HCT116 (cell line): Measurements from ENCODE around the gene PSMD5. TPM values are rescaled to one million over a fixed set of nuclear protein-coding genes. Genes with fewer than 3 reads are reported as not detected.
A peak's percentile ranks its signal among the peaks of the same experiment; 100 is the strongest.

ENCODE experiments used
- ATAC-seq: fragments of 200-7000 bp; cut with Tn5 transposase; 2 replicates; pipeline ENCODE4 v1.9.1; 2020; ENCODE audit warnings: mild to moderate bottlenecking, moderate library complexity
- BruUV-seq: library from RNA; stranded (reverse); fragments of 400-500 nt; replicated peaks from 2 replicates; lab custom pipeline; 2021; lab: Mats Ljungman, UMichigan
- CTCF ChIA-PET: fragments of 300-600 bp; sonication (Branson Sonifier 250); formaldehyde crosslinking; loops from one replicate; lab custom pipeline; 2021; ENCODE audit warnings: antibody characterized with exemption; lab: Charles Lee
- POLR2A ChIA-PET: fragments of 300-600, 350-600 bp; sonication (Branson Sonifier 250); formaldehyde crosslinking; loops from one replicate; lab custom pipeline; 2021; ENCODE audit warnings: antibody characterized with exemption; lab: Charles Lee
- RAD21 ChIA-PET, 2 experiments: fragments of 300-600 bp; sonication (Branson Sonifier 250); formaldehyde crosslinking; loops; one replicate each; lab custom pipeline; 2023; ENCODE audit warnings: low total read pairs in 2 of 2; ENCODE audit not compliant: uncharacterized antibody in 2 of 2, unreplicated experiment in 2 of 2, low non-redundant PET in 1 of 2; lab: Charles Lee
- DNase-seq: peaks from one replicate; pipeline ENCODE4 v3.0.0-alpha.2; 2010; ENCODE audit warnings: low read depth, low spot score
- H2AFZ ChIP-seq: fragments of 200-600 bp; shearing (Covaris generic), sonication (generic); 2 replicates; pipeline ENCODE4 v1.6.1; 2017; ENCODE audit warnings: low read depth, mixed run types, mixed read lengths, antibody characterized with exemption, low read length; ENCODE audit not compliant: poor library complexity, severe bottlenecking
- H3K27ac ChIP-seq: 2 replicates; pipeline ENCODE4 v1.5.1; 2012; ENCODE audit warnings: low read depth, low read length
- H3K27me3 ChIP-seq: fragments of 200-600 bp; sonication (generic); 2 replicates; pipeline ENCODE4 v1.6.1; 2016; ENCODE audit warnings: mixed run types, low read length, mixed read lengths; ENCODE audit not compliant: insufficient read depth
- H3K36me3 ChIP-seq, 2 experiments: fragments of 200-500 bp in 1 of 2; fragments of 200-600 bp in 1 of 2; sonication (Bioruptor generic) in 1 of 2; sonication (generic) in 1 of 2; 2 replicates each; pipeline versions ENCODE4 v1.5.1 to v1.6.1; 2014 to 2016; ENCODE audit warnings: low read length in 2 of 2, inconsistent platforms in 1 of 2, mixed read lengths in 1 of 2, mixed run types in 1 of 2; ENCODE audit not compliant: insufficient read depth in 2 of 2, control insufficient read depth in 1 of 2
- H3K4me1 ChIP-seq, 2 experiments: fragments of 200-600 bp in 1 of 2; sonication (generic) in 1 of 2; 2 replicates each; pipeline versions ENCODE4 v1.5.1 to v1.6.1; 2012 to 2017; ENCODE audit warnings: low read length in 2 of 2, inconsistent platforms in 1 of 2, mild to moderate bottlenecking in 1 of 2, mixed read lengths in 1 of 2, mixed run types in 1 of 2, moderate library complexity in 1 of 2; ENCODE audit not compliant: insufficient read depth in 2 of 2, control insufficient read depth in 1 of 2
- H3K4me2 ChIP-seq: fragments of 200-600 bp; sonication (generic); 2 replicates; pipeline ENCODE4 v1.6.1; 2017; ENCODE audit warnings: mixed run types, low read length, mixed read lengths
- H3K4me3 ChIP-seq, 2 experiments: fragments of 200-600 bp in 1 of 2; sonication (generic) in 1 of 2; replicated peaks in 1 of 2; 2 replicates each; pipeline ENCODE4 v1.5.1; 2011 to 2016; ENCODE audit warnings: low read length in 2 of 2, control low read depth in 1 of 2, low read depth in 1 of 2, mild to moderate bottlenecking in 1 of 2, mixed read lengths in 1 of 2, mixed run types in 1 of 2
- H3K79me2 ChIP-seq: fragments of 200-600 bp; sonication (generic); 2 replicates; pipeline ENCODE4 v1.6.1; 2017; ENCODE audit warnings: mild to moderate bottlenecking, mixed run types, low read length, moderate library complexity, mixed read lengths; ENCODE audit not compliant: insufficient read depth
- H3K9ac ChIP-seq: fragments of 200-600 bp; sonication (generic); 2 replicates; pipeline ENCODE4 v1.6.1; 2016; ENCODE audit warnings: low read length, mixed read lengths
- H3K9me2 ChIP-seq: fragments of 200-600 bp; sonication (generic), shearing (Covaris generic); 2 replicates; pipeline ENCODE4 v1.6.1; 2017; ENCODE audit warnings: mixed run types, mild to moderate bottlenecking, moderate library complexity; ENCODE audit not compliant: insufficient read depth
- H3K9me3 ChIP-seq, 2 experiments: fragments of 200-500 bp in 1 of 2; fragments of 200-600 bp in 1 of 2; sonication (Bioruptor generic) in 1 of 2; sonication (generic) in 1 of 2; 2 replicates each; pipeline ENCODE4 v1.6.1; 2014 to 2017; ENCODE audit warnings: low read length in 2 of 2, mixed read lengths in 2 of 2, inconsistent platforms in 1 of 2, low read depth in 1 of 2, mild to moderate bottlenecking in 1 of 2, mixed run types in 1 of 2, moderate library complexity in 1 of 2; ENCODE audit not compliant: control insufficient read depth in 1 of 2, insufficient read depth in 1 of 2
- H4K20me1 ChIP-seq: fragments of 200-600 bp; sonication (generic), shearing (Covaris generic); 2 replicates; pipeline ENCODE4 v1.6.1; 2017; ENCODE audit warnings: mixed run types, mild to moderate bottlenecking, moderate library complexity; ENCODE audit not compliant: insufficient read depth
- ATF3 ChIP-seq: IDR thresholded peaks from 2 replicates; pipeline ENCODE4 v1.6.1; 2012
- CBX3 ChIP-seq: IDR thresholded peaks from 2 replicates; pipeline ENCODE4 v1.6.1; 2012; ENCODE audit warnings: low read depth
- EGR1 ChIP-seq: IDR thresholded peaks from 2 replicates; pipeline ENCODE4 v1.6.1; 2012; ENCODE audit warnings: low read depth
- EZH2phosphoT487 ChIP-seq: fragments of 200-600 bp; IDR thresholded peaks from 2 replicates; pipeline ENCODE4 v1.6.1; 2018; ENCODE audit warnings: antibody characterized with exemption, borderline replicate concordance
- FOSL1 ChIP-seq: IDR thresholded peaks from 2 replicates; pipeline ENCODE4 v1.6.1; 2012; ENCODE audit warnings: low read depth
- JUND ChIP-seq: IDR thresholded peaks from 2 replicates; pipeline ENCODE4 v1.6.1; 2012
- POLR2A ChIP-seq: IDR thresholded peaks from 2 replicates; pipeline ENCODE4 v1.7.0; 2011; ENCODE audit warnings: borderline replicate concordance; ENCODE audit not compliant: insufficient read depth, insufficient read length; ENCODE audit errors: extremely low read depth
- POLR2AphosphoS5 ChIP-seq: IDR thresholded peaks from 2 replicates; pipeline ENCODE4 v1.6.1; 2011; ENCODE audit warnings: mild to moderate bottlenecking, low read depth, low read length, moderate library complexity
- REST ChIP-seq: IDR thresholded peaks from 2 replicates; pipeline ENCODE4 v1.6.1; 2012; ENCODE audit warnings: low read depth
- SIN3A ChIP-seq: IDR thresholded peaks from 2 replicates; pipeline ENCODE4 v1.6.1; 2012; ENCODE audit warnings: low read depth
- SP1 ChIP-seq: IDR thresholded peaks from 2 replicates; pipeline ENCODE4 v1.6.1; 2012; ENCODE audit warnings: low read depth
- ZBTB33 ChIP-seq: IDR thresholded peaks from 2 replicates; pipeline ENCODE4 v1.6.1; 2011; ENCODE audit warnings: mild to moderate bottlenecking, low read length, moderate library complexity; ENCODE audit not compliant: insufficient replicate concordance; ENCODE audit errors: extremely low read depth
- ZNF274 ChIP-seq: fragments of 200-500 bp; sonication (Bioruptor generic); IDR thresholded peaks from 2 replicates; pipeline ENCODE4 v1.6.1; 2014; ENCODE audit warnings: mild to moderate bottlenecking, low read depth, low read length, inconsistent platforms
- intact Hi-C: fragments of 100-400 bp; cut with micrococcal nuclease; formaldehyde crosslinking; loops from 2 replicates; pipeline ENCODE4 v1.10.0; 2022
- total RNA-seq: library from RNA; stranded (reverse); gene quantifications from one replicate; pipeline ENCODE4 v1.2.1, GENCODE V29; 2021; ENCODE audit not compliant: unreplicated experiment
- TF ChIP-seq, protein P1 (sequence below): IDR thresholded peaks from 2 replicates; pipeline ENCODE4 v1.6.1; 2012
- TF ChIP-seq, protein P2 (sequence below), 3 experiments: fragments of 200-600 bp in 1 of 3; sonication (generic) in 1 of 3; IDR thresholded peaks in 2 of 3; conservative IDR thresholded peaks in 1 of 3; 2 replicates each; pipeline ENCODE4 v1.5.1; 2012 to 2017; ENCODE audit warnings: low read depth in 2 of 3, low read length in 2 of 3, antibody characterized with exemption in 1 of 3, borderline replicate concordance in 1 of 3, control low read depth in 1 of 3, mild to moderate bottlenecking in 1 of 3, mixed read lengths in 1 of 3, mixed run types in 1 of 3, moderate library complexity in 1 of 3; ENCODE audit not compliant: insufficient read depth in 1 of 3

Gene PSMD5
- total RNA-seq, 1 experiment from 2014 or later = 64.3 TPM

DNA sequence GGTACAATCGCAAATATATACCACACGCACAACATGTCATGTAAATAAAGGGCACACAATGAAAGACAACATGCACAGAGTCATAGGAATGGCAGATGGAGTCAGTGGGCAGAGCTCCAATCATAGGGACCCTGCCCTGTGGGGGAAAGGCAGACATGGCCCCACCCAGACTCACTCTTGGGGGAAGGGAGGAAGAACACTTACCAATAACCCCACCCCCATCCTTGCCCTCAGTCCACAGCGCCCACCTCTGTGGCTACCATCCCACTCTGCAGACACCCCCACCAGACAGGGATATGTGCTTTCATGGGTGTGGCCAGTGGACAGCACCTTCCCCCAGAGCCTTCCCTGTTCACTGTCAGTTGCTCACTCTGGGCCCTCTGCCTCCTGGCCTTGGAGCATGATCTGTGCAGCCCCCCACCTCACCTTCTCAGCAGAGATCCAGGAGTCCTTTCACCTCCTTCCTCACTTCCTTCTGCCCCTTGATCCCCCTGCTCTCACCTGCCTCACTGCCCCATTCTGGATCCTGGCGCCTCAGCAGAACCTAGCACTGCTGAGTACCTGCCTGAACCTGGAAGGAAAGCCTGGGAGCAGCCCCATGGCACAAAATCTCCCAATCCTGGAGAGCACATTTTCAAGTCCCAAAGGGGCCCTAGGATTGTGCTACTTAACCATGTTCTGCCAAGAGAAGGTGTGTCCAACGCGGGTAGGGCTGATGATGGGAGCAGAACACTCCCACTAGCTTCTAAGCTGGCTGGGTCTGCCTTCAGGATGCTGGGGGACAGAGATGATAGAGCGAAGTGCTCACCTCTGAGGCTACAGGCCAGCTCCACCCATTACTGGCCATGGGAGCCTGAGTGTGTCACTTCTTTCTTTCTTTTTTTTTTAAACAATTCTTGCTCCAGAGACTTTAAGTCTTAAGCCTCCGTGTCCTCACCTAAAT, 35.7 kb upstream of the PSMD5 start:
- Histone ChIP-seq H3K27ac (peak overlapping the region; percentile 92), H3K36me3 (peaks cover 0 to 12% of the 10 kb centered on the region in 2 experiments; a peak in 1 of 4 replicates), H2AFZ (no peak overlapping the region), H3K9me2 (no peaks in the 10 kb centered on the region), H3K4me3 (peak overlapping the region; percentile 45 to 72), H3K27me3 (no peaks in the 10 kb centered on the region), H3K9me3 (no peaks in the 10 kb centered on the region), H3K79me2 (peaks cover 19% of the 10 kb centered on the region), H3K4me1 (peaks cover 44 to 64% of the 10 kb centered on the region in 2 experiments)
- intact Hi-C loops = loop anchor here (5.0 kb wide), 1 partner anchor 59 kb away; no protein-coding TSS in a partner anchor
- ChIA-PET RAD21 (no interaction called here), POLR2A (no interaction called here)
- TF ChIP-seq SIN3A = no peak
- TF ChIP-seq EGR1 = no peak
- TF ChIP-seq, protein P1, sequence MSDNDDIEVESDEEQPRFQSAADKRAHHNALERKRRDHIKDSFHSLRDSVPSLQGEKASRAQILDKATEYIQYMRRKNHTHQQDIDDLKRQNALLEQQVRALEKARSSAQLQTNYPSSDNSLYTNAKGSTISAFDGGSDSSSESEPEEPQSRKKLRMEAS = no peak
- peak; percentile 40; the same call in 1 of the 2 replicates for TF ChIP-seq POLR2AphosphoS5
- TF ChIP-seq FOSL1 = no peak
- no peak for TF ChIP-seq REST
- TF ChIP-seq, protein P2, sequence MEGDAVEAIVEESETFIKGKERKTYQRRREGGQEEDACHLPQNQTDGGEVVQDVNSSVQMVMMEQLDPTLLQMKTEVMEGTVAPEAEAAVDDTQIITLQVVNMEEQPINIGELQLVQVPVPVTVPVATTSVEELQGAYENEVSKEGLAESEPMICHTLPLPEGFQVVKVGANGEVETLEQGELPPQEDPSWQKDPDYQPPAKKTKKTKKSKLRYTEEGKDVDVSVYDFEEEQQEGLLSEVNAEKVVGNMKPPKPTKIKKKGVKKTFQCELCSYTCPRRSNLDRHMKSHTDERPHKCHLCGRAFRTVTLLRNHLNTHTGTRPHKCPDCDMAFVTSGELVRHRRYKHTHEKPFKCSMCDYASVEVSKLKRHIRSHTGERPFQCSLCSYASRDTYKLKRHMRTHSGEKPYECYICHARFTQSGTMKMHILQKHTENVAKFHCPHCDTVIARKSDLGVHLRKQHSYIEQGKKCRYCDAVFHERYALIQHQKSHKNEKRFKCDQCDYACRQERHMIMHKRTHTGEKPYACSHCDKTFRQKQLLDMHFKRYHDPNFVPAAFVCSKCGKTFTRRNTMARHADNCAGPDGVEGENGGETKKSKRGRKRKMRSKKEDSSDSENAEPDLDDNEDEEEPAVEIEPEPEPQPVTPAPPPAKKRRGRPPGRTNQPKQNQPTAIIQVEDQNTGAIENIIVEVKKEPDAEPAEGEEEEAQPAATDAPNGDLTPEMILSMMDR (IDR thresholded peaks at IDR 0.05 in 2 of 3, conservative IDR thresholded peaks at IDR 0.05 in 1 of 3; ENCODE audit: borderline replicate concordance in 1 of 3, insufficient read depth in 1 of 3, low read depth in 2 of 3, low read length in 2 of 3) = no peak
- peak; percentile 18 for TF ChIP-seq POLR2A
- TF ChIP-seq ZNF274 = no peak
- TF ChIP-seq EZH2phosphoT487 = no peak
- TF ChIP-seq JUND = no peak
- TF ChIP-seq ZBTB33 = no peak
- no peak for TF ChIP-seq ATF3
- no peak for TF ChIP-seq CBX3
- no peak for TF ChIP-seq SP1
- TF ChIP-seq, all 23 proteins: peak for 2
- BruUV-seq = no TSS peak
- DNase-seq (no peak), ATAC-seq (no peak)
- peak overlapping the region; percentile 84 for H3K9ac ChIP-seq
- peak overlapping the region; percentile 96 for H3K4me2 ChIP-seq
- CTCF ChIA-PET = no interaction called here
- no peaks in the 10 kb centered on the region for H4K20me1 ChIP-seq
